Muscle layer of colon (tissue), 2 donors: ENCODE data around the gene SLX4IP.

Experiments used
- H3K27ac ChIP-seq: one replicate; pipeline ENCODE4 v1.7.0; 2013; ENCODE audit warnings: low read depth, mild to moderate bottlenecking, low read length, moderate library complexity
- H3K27me3 ChIP-seq, 2 donors: one replicate each; pipeline ENCODE4 v1.7.0; 2013; ENCODE audit warnings: low read length in 2 of 2, mild to moderate bottlenecking in 2 of 2; ENCODE audit not compliant: insufficient read depth in 2 of 2, control insufficient read depth in 1 of 2
- H3K36me3 ChIP-seq: one replicate; pipeline ENCODE4 v1.7.0; 2013; ENCODE audit warnings: mild to moderate bottlenecking, low read length; ENCODE audit not compliant: insufficient read depth
- H3K4me1 ChIP-seq: one replicate; pipeline ENCODE4 v1.7.0; 2013; ENCODE audit warnings: mild to moderate bottlenecking, low read length; ENCODE audit not compliant: insufficient read depth
- H3K4me3 ChIP-seq, 2 donors: one replicate each; pipeline ENCODE4 v1.7.0; 2013; ENCODE audit warnings: low read length in 2 of 2, low read depth in 1 of 2, mild to moderate bottlenecking in 1 of 2, moderate library complexity in 1 of 2
- H3K9ac ChIP-seq: one replicate; pipeline ENCODE4 v1.7.0; 2013; ENCODE audit warnings: low read length
- H3K9me3 ChIP-seq: one replicate; pipeline ENCODE4 v1.7.0; 2013; ENCODE audit warnings: mild to moderate bottlenecking, low read length
- donor health status: abdominal sarcoma.
- donor health status: Adenocarcinoma of cecum.

SLX4IP gene

GRCh38 chr20:10667560-10668167 is 232.6 kb downstream of the SLX4IP start:
- H3K36me3 ChIP-seq = peaks cover 25% of the 10 kb centered on the region
- H3K9ac ChIP-seq = no peak overlapping the region
- H3K4me3 ChIP-seq = no peak overlapping the region
- no peaks in the 10 kb centered on the region for H3K9me3 ChIP-seq
- no peaks in the 10 kb centered on the region for H3K27me3 ChIP-seq
- H3K27ac ChIP-seq = peak overlapping the region; percentile 22
- peaks cover 78% of the 10 kb centered on the region for H3K4me1 ChIP-seq

- Histone ChIP-seq H3K4me1 (peaks cover 69% of the 10 kb centered on the region), H3K9ac (no peak overlapping the region), H3K9me3 (no peaks in the 10 kb centered on the region), H3K27ac (peak overlapping the region; percentile 6), H3K27me3 (no peaks in the 10 kb centered on the region), H3K4me3 (no peak overlapping the region), H3K36me3 (peaks cover 14% of the 10 kb centered on the region)
These were observed 233.7 kb downstream of the SLX4IP start for GRCh38 chr20:10668677-10669368.

DNA sequence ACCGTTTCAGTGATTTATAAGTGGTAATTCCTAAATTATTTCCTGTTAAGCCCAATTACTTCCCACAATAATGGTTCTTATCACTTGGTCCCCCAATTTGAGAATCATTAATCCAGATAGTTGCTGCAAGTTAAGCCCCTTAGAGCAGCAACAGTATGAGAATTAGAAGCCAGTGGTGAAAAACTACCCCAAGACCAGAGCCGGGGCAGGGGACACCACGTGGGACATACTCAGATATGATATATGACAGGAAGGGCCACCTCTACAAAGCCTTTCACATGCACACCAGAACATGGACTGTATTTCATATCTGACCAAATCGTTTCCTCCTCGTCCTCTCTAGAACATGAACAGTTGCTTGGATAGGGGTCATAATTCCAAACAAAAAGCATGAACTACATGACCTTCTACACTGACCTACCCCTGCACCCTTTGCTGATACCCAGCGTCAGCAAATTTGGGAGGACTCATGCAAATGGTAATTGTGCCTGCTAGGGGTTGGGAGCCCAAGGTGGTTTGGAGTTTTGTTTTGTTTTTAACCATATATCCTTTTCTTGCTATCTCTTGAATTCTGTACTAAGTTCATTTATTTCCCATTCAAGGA is 234.8 kb downstream of the SLX4IP start:
- peak overlapping the region; percentile 89 to 93 for H3K4me3 ChIP-seq
- peak overlapping the region; percentile 2 for H3K9ac ChIP-seq
- peaks cover 9% of the 10 kb centered on the region for H3K36me3 ChIP-seq
- peaks cover 60% of the 10 kb centered on the region for H3K4me1 ChIP-seq
- peak overlapping the region; percentile 97 for H3K27ac ChIP-seq
- H3K27me3 ChIP-seq = no peaks in the 10 kb centered on the region
- no peaks in the 10 kb centered on the region for H3K9me3 ChIP-seq

GRCh38 chr20:10670501-10671220 is 235.6 kb downstream of the SLX4IP start:
- H3K36me3 ChIP-seq = peaks cover 9% of the 10 kb centered on the region
- H3K9me3 ChIP-seq = no peaks in the 10 kb centered on the region
- peak overlapping the region; percentile 65 for H3K9ac ChIP-seq
- peak overlapping the region; percentile 97 for H3K27ac ChIP-seq
- H3K4me3 ChIP-seq = peak overlapping the region; percentile 89 to 93
- H3K27me3 ChIP-seq = no peaks in the 10 kb centered on the region
- H3K4me1 ChIP-seq = peaks cover 58% of the 10 kb centered on the region

GRCh38 chr20:10671221-10671918 is 236.3 kb downstream of the SLX4IP start:
- Histone ChIP-seq H3K4me1 (peaks cover 51% of the 10 kb centered on the region), H3K9me3 (no peaks in the 10 kb centered on the region), H3K27ac (peak overlapping the region; percentile 97), H3K4me3 (peak overlapping the region; percentile 89 to 93), H3K27me3 (no peaks in the 10 kb centered on the region), H3K9ac (peak overlapping the region; percentile 73), H3K36me3 (peaks cover 9% of the 10 kb centered on the region)

DNA sequence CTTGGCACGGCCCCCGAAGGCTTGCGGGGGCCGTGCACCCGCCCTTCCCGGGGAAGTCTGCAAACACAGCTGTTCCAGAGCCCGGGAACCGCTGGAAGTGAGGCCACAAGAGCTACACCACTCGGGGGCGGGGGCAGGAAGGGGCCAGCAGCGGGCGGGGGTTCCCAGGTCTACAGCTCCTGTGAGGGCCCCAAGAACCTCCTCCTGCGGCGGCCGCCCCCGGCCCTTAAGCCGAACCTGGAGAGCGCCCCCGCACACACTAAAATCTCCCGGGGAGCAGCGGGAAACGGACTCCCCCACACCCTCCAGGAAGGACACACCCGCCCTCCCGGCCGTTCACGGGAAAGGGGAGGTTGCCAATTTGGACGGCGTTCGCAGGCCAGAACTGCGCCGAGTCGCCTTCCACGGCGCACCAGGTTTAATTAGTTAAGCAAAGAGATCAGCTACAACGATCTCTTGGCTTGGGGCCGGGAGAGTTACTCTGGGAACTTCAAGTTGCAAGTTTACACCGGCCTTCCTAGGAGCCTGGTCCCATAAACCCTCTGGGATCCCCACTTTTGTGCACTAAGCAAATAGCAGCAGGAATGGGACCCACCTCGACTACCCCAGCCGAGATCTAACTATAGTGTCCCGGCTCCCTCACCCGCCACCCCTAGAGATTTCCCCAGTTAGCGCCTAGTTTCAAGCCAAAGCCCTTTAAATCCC is 237.0 kb downstream of the SLX4IP start:
- Histone ChIP-seq H3K4me3 (peak overlapping the region; percentile 89 to 93), H3K36me3 (peaks cover 7% of the 10 kb centered on the region), H3K4me1 (peaks cover 44% of the 10 kb centered on the region), H3K9ac (peak overlapping the region; percentile 73), H3K27me3 (no peaks in the 10 kb centered on the region), H3K27ac (peak overlapping the region; percentile 97), H3K9me3 (no peaks in the 10 kb centered on the region)

GRCh38 chr20:10672624-10673127 is 237.6 kb downstream of the SLX4IP start:
- H3K4me1 ChIP-seq = peaks cover 38% of the 10 kb centered on the region
- no peaks in the 10 kb centered on the region for H3K9me3 ChIP-seq
- peak overlapping the region; percentile 89 to 93 for H3K4me3 ChIP-seq
- H3K27me3 ChIP-seq = no peaks in the 10 kb centered on the region
- peak overlapping the region; percentile 73 for H3K9ac ChIP-seq
- H3K27ac ChIP-seq = peak overlapping the region; percentile 97
- H3K36me3 ChIP-seq = peaks cover 1% of the 10 kb centered on the region

DNA sequence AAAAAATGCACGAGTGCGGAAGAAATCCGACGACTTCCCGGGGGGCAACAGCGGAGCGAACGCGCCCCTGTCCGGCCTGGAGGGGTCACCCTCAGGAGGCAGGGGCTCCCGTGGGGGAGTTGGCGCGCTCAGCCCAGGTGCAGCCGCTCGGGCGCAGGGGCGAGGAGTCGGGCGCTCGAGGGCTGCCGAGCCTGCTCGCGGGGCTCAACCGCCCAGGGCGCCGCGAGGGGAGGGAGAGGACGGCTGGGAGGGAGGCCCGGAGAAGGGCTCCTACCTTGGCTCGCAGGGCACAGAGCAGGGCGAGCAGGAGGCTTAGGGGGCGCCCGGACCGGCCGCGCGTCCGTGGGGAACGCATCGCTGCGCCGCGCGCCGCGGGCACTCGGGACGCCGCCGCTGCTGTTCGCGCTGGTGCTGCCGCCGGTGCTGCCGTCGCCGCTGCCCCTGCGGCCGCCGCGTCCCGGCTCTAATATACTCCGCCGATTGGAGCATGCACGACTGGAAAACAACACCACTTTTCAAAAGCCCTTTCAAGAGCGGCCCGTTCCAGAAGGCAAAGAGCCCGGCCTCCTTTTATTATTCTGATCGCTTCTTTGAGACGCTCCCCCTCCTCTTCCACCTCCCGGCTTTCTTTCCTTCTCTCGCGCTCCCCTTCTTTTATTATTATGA is 238.2 kb downstream of the SLX4IP start:
- Histone ChIP-seq H3K4me3 (peak overlapping the region; percentile 89 to 93), H3K27me3 (no peaks in the 10 kb centered on the region), H3K9ac (peak overlapping the region; percentile 73), H3K36me3 (no peaks in the 10 kb centered on the region), H3K27ac (peak overlapping the region; percentile 97), H3K4me1 (peaks cover 33% of the 10 kb centered on the region), H3K9me3 (no peaks in the 10 kb centered on the region)

DNA sequence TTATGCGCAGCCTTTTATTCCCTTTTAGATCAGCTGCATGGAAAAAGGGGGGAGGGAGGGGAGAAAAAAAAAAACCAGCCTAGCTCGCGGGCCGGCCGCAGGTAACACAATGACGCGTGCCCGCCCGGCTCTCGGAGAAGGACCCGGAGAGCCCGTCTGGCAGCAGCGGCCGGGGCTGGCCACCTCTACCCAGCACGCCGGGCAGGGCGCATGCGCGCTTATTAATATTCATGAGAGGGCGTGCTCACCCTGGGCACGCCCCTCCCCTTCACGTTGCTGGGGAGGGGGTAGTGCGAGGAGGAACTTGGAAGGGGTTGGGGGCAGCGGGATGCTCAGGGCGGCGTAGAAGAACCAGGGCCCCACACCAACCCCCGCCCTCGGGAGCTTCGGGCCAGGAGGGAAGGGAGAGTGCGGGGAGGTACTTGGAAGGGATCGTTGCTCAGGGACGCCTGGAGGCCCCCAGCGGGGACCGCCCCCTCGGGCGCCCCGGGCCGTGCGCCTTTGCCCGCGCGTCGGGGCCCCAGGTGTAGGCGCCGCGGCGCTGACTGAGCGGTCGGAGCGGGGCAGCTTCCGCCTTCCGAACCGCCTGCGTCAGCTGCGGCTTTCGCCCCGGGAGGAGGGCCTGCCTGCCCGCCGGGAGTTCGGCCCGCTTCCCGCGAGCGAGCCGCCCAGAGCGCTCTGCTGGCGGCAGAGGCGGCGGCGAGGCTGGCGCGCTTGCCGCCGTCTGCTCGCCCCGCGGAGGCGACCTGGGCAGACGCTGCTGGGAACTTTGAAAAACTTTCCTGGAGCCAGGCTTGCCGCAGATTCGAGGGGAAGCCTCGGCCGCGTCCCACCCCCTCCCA is 239.0 kb downstream of the SLX4IP start, which contains the start of gene JAG1:
Gene JAG1, minus strand, starts transcription at position 158 of the 842 bp plus-strand sequence. CDS start 469 bp downstream, outside the sequence.
- Histone ChIP-seq H3K27ac (peak within 1 kb of the TSS; percentile 97), H3K4me3 (peak within 1 kb of the TSS; percentile 89 to 93), H3K36me3 (no peaks in the 10 kb centered on the region), H3K9me3 (no peaks in the 10 kb centered on the region), H3K27me3 (no peaks in the 10 kb centered on the region), H3K4me1 (peaks cover 25% of the 10 kb centered on the region), H3K9ac (peak within 1 kb of the TSS; percentile 73)
